ENCODE data around the gene KBTBD12.

DNA sequence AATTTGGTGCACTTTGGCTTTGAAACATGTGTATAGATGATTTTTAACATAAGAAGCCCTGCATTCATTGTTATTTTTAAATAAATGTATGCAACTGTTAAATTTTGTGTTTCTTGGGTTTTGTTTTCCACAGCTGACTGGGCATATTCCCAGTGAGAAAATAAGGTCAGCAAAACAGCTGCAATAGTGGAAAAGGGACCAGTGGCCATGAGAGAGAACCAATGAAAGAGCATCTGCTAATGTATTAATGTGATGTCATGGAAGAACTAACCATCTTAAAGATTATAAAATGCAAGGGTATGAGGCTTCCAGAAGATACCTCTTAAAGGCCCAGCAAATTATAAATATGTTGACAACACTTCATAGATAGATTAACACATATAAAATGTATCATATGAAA lies 31.0 kb upstream of the KBTBD12 start:
- no peak for TF ChIP-seq POLR2A (IDR thresholded peaks at IDR 0.05; ENCODE audit: extremely low read depth, insufficient read length)
- TF ChIP-seq CTCF (IDR thresholded peaks at IDR 0.05; ENCODE audit: low read depth, low read length), result no peak
- TF ChIP-seq, protein P1, sequence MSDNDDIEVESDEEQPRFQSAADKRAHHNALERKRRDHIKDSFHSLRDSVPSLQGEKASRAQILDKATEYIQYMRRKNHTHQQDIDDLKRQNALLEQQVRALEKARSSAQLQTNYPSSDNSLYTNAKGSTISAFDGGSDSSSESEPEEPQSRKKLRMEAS (IDR thresholded peaks at IDR 0.05; ENCODE audit: low read depth, low read length), result no peak

Data from NB4 (cell line).